Hindlimb muscle (tissue), 1 donor: ENCODE results near the gene KIR2DL1. TPM values are rescaled to one million over a fixed set of nuclear protein-coding genes. Genes with fewer than 3 reads are reported as not detected.
"Not testable (repeated sequence)": the region's sequence is repeated elsewhere in the genome, so short reads cannot be mapped to it uniquely, and the experiment has no call there.

Source experiments
- DNase-seq: peaks from one replicate; pipeline ENCODE4 v3.0.0-alpha.2; 2013
- polyA plus RNA-seq: library from polyadenylated mRNA; unstranded; fragments of 120-200 nt; gene quantifications from one replicate; pipeline ENCODE4 v1.2.1, GENCODE V29; 2013; ENCODE audit not compliant: insufficient read length

KIR2DL1 gene
- polyA plus RNA-seq, 1 donor: not detected

GRCh38 chr19:54771018-54771960 lies 1.7 kb downstream of the KIR2DL1 start:
- not testable (repeated sequence) for DNase-seq

DNA sequence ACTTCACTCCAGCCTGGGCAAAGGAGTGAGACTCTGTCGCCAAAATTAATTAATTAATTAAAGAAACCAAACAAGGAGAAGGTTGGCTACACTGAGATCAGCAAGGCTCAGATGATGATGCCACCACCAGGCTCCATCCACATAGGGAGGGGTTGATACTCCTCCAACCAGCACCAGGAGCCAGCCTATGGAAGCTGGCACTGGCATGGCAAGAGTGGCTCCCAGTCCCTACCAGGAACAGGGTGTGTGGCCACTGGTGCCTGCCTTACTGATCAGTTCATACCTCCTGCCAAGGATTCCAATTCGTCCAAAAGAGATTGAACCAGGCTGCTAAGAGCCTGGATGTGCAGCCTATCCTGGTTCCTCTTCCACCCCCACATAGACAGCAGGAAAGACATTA lies 3.1 kb downstream of the KIR2DL1 start:
- DNase-seq: not testable (repeated sequence)

DNA sequence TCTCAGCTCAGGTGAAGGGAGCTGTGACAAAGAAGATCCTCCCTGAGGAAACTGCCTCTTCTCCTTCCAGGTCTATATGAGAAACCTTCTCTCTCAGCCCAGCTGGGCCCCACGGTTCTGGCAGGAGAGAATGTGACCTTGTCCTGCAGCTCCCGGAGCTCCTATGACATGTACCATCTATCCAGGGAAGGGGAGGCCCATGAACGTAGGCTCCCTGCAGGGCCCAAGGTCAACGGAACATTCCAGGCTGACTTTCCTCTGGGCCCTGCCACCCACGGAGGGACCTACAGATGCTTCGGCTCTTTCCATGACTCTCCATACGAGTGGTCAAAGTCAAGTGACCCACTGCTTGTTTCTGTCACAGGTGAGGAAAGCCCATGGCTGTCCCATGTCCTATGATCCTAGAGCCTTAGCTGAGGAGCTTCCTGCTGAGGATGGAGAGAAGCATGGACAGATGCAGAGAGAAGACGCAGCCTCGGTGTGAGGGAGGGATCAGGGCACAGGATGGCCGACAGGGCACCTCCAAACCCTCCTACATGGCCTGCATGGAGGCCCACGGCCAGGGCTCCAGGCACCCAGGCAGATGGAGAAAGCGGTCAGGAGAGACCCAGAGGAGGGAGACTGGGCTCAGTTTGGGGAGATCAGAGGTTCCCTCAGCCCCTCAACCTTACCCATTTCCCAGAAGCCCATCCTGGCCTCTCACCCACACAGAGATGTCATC lies 5.7 kb downstream of the KIR2DL1 start:
- not testable (repeated sequence) for DNase-seq

DNA sequence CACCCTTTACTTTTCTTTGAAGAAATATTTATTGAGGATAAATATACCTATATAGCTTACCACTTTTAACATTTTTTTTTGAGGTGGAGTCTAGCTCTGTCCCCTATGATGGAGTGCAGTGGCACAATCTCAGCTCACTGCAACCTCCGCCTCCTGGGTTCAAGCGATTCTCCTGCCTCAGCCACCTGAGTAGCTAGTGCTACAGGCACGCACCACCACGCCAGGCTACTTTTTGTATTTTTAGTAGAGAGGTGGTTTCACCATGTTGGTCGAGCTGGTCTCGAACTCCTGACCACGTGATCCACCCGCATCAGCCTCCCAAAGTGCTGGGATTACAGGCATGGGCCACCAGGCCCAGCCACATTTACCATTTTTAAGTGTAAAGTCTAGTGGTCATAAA lies 6.2 kb downstream of the KIR2DL1 start:
- not testable (repeated sequence) for DNase-seq

DNA sequence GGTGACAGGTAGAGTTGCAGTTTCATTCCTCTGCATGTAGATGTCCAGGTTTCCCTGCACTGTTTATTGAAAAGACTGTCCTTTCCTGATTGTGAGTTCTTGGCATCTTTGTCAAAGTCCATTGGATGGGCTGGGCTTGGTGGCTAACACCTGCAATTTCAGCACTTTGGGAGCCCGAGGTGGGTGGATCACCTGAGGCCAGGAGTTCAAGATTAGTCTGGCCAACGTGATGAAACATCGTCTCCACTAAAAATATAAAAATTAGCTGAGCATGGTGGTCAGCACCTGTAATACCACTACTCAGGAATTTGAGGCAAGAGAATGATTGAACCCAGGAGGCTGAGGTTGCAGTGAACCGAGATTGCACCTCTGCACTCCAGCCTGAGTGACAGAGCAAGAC lies 8.3 kb downstream of the KIR2DL1 start:
- not testable (repeated sequence) for DNase-seq

GRCh38 chr19:54778896-54779295 lies 9.3 kb downstream of the KIR2DL1 start:
- not testable (repeated sequence) for DNase-seq

GRCh38 chr19:54782916-54783315 lies 13.3 kb downstream of the KIR2DL1 start:
- not testable (repeated sequence) for DNase-seq

DNA sequence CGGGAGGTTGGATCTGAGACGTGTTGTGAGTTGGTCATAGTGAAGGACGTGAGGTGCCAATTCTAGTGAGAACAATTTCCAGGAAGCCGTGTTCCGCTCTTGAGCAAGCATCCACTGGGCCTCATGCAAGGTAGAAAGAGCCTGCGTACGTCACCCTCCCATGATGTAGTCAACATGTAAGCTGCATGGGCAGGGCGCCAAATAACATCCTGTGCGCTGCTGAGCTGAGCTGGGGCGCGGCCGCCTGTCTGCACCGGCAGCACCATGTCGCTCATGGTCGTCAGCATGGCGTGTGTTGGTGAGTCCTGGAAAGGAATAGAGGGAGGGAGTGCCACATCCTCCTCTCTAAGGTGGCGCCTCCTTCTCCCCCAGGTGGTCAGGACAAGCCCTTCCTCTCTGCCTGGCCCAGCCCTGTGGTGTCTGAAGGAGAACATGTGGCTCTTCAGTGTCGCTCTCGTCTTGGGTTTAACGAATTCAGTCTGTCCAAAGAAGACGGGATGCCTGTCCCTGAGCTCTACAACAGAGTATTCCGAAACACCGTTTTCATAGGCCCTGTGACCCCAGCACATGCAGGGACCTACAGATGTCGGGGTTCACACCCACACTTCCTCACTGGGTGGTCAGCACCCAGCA lies 16.6 kb downstream of the KIR2DL1 start:
- not testable (repeated sequence) for DNase-seq

DNA sequence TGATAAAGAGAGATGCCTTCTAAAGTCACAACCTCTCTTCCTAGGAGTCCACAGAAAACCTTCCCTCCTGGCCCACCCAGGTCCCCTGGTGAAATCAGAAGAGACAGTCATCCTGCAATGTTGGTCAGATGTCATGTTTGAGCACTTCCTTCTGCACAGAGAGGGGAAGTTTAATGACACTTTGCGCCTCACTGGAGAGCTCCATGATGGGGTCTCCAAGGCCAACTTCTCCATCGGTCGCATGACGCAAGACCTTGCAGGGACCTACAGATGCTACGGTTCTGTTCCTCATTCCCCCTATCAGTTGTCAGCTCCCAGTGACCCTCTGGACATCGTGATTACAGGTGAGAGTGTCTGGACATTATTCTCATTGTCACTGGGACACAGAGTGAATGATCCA lies 18.6 kb downstream of the KIR2DL1 start:
- not testable (repeated sequence) for DNase-seq

- no peak for DNase-seq
Measured at GRCh38 chr19:54790711-54791110, 21.1 kb downstream of the KIR2DL1 start.

- DNase-seq: no peak
Measured at GRCh38 chr19:54791476-54791875, 21.9 kb downstream of the KIR2DL1 start.

GRCh38 chr19:54792814-54793213 lies 23.2 kb downstream of the KIR2DL1 start:
- DNase-seq: no peak

DNA sequence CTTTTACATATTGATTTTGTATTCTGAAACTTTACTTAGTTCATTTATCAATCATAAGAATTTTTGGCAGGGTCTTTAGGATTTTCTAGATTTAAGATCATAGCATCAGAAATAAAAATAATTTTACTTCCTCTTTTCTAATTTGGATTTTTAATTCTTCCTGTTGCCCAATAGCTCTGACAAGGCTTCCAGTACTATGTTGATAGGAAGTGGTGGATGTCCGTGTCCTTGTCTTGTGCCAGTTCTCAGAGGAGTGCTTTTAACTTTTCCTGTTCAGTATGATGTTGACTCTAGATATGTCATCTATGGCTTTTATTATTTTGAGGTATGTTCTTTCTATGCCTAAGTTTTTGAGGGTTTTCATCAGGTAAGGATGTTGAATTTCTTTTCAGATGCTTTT lies 26.2 kb downstream of the KIR2DL1 start:
- DNase-seq: no peak

- DNase-seq: no peak
Measured at GRCh38 chr19:54803410-54803809, 33.8 kb downstream of the KIR2DL1 start, which contains the start of gene KIR2DL4. Gene KIR2DL4 (plus strand): TSS chr19:54803610. CDS start chr19:54803652, 42 bp downstream.

- no peak for DNase-seq
Measured at GRCh38 chr19:54804101-54804500, 34.5 kb downstream of the KIR2DL1 start.

DNA sequence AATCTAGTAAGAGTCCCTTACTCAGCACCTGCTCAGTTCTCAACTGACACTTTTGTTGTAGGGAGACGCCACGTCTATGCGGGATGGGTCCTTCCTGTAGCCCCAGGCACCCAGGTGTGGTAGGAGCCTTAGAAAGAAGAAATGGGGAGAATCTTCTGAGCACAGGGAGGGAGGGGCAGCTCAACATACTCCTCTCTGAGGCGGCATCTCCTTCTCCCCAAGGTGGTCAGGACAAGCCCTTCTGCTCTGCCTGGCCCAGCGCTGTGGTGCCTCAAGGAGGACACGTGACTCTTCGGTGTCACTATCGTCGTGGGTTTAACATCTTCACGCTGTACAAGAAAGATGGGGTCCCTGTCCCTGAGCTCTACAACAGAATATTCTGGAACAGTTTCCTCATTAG lies 35.0 kb downstream of the KIR2DL1 start:
- no peak for DNase-seq

DNA sequence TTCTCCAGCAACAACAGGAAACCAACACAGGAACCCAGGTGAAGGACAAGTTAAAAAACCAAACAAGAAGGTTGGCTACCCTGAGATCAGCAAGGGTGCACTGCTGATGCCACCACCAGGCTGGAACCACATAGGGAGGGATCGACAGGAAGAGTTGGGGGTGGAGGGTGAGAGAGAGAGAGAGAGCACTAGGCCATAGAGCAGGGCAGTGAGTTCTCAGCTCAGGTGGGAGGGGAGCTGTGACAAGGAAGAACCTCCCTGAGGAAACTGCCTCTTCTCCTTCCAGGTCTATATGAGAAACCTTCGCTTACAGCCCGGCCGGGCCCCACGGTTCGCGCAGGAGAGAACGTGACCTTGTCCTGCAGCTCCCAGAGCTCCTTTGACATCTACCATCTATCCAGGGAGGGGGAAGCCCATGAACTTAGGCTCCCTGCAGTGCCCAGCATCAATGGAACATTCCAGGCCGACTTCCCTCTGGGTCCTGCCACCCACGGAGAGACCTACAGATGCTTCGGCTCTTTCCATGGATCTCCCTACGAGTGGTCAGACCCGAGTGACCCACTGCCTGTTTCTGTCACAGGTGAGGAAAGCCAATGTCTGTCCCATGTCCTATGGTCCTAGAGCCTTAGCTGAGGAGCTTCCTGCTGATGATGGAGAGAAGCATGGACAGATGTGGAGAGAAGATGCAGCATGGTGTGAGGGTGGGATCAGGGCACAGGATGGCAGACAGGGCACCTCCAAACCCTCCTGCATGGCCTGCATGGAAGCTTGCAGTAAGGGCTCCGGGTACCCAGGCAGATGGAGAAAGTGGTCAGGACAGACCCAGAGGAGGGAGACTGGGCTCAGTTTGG lies 36.3 kb downstream of the KIR2DL1 start:
- no peak for DNase-seq

DNA sequence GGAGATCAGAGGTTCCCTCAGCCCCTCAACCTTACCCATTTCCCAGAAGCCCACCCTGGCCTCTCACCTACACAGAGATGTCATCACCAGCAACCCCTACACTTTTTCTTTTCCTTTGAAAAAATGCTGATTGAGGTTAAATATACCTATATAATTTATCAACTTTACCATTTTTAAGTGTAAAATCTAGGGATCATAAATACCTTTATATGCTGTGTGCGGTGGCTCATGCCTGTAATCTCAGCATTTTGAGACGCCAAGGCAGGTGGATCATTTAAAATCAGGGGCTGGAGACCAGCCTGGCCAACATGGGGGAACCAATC lies 36.9 kb downstream of the KIR2DL1 start:
- no peak for DNase-seq

- not testable (repeated sequence) for DNase-seq
Measured at GRCh38 chr19:54814571-54814970, 45.0 kb downstream of the KIR2DL1 start.

GRCh38 chr19:54816251-54816650 lies 46.7 kb downstream of the KIR2DL1 start, which contains the start of gene KIR3DL1:
Gene KIR3DL1 (plus strand): TSS chr19:54816468.
- DNase-seq: not testable (repeated sequence)

DNA sequence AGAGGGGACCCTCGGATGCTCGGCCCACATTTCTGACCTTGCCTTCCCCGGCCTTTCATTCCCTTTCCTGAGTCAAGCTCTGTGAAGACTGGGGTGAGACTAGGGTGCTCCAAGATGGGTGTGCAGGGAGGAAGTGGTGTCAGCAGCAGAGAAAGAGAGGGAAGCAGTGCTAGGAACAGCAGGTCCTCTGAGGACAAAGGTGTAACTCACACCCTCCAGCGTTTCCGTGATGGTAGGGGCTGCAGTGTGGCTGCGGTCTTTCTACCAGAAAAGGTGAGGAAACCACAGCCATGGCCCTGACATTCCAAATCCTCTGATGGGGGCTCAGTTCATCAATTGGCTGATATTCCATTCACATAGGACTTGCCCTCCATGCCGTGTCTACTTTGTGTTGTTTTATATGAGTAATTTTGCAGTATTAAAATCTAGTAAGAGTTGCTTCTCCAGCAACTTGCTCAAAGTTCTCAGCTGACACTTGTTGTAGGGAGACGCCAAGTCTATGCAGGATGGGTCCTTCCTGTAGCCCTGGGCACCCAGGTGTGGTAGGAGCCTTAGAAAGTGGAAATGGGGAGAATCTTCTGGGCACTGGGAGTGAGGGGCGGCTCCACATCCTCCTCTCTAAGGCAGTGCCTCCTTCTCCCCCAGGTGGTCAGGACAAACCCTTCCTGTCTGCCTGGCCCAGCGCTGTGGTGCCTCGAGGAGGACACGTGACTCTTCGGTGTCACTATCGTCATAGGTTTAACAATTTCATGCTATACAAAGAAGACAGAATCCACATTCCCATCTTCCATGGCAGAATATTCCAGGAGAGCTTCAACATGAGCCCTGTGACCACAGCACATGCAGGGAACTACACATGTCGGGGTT lies 48.3 kb downstream of the KIR2DL1 start:
- DNase-seq: no peak
